ENCODE measurements around the gene TTLL10.

GRCh38 chr1:1215080-1215676 lies 41.5 kb downstream of the TTLL10 start:
- TF ChIP-seq POLR2AphosphoS5 (IDR thresholded peaks at IDR 0.05; ENCODE audit: low read depth, low read length) (no peak), POLR2A (IDR thresholded peaks at IDR 0.05; ENCODE audit: low read depth, low read length) (no peak)
